Hematopoietic multipotent progenitor cell treated with erythropoietin and hydrocortisone succinate and interleukin-3 and kit ligand, for 17 days (in vitro differentiated cells): ENCODE data around the gene DUSP22.

Source experiments
- DNase-seq: peaks from one replicate; pipeline ENCODE4 v3.0.0-alpha.2; 2015; ENCODE audit warnings: low spot score

Gene DUSP22

GRCh38 chr6:395432-396125, 103.3 kb downstream of the DUSP22 start:
- no peak for DNase-seq

GRCh38 chr6:396126-396520, 103.8 kb downstream of the DUSP22 start:
- DNase-seq = no peak

DNA sequence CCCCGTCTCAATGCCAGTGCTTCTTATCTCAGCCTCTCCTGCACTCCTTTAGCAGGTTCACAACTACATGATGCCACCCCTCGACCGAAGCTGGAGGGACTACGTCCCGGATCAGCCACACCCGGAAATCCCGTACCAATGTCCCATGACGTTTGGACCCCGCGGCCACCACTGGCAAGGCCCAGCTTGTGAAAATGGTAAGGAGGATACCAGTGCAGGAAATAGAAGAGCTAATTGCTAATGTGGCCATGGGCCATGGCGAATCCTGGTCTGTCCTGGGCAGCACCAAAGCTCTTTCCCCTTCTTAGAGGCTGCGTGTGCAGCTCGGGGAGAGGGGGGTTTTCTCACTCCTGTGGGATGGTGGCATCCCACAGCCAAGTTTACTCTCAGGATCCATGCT, 104.8 kb downstream of the DUSP22 start:
- DNase-seq = no peak

DNA sequence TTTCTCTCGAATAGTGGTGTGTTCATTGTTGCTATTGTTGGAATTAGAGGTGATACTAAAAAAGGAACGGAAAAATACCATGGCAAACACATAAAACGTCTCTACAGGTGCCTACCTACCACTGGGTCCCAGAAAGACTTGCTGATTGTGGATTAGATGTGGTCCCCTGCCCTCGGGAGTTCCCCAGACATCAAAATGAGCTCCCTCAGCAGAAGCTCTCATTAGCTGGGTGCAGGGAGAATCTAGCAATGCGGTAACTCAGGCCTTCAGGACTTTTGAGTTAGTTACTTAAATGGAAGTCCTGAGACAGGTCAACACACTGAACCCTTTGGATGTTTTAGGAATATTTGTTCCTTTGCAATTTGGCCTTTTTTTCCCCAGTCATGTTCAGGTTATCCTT, 105.3 kb downstream of the DUSP22 start:
- DNase-seq = no peak

GRCh38 chr6:398065-398464, 105.8 kb downstream of the DUSP22 start:
- no peak for DNase-seq

- no peak for DNase-seq
Measured at GRCh38 chr6:398558-399078, 106.3 kb downstream of the DUSP22 start.

DNA sequence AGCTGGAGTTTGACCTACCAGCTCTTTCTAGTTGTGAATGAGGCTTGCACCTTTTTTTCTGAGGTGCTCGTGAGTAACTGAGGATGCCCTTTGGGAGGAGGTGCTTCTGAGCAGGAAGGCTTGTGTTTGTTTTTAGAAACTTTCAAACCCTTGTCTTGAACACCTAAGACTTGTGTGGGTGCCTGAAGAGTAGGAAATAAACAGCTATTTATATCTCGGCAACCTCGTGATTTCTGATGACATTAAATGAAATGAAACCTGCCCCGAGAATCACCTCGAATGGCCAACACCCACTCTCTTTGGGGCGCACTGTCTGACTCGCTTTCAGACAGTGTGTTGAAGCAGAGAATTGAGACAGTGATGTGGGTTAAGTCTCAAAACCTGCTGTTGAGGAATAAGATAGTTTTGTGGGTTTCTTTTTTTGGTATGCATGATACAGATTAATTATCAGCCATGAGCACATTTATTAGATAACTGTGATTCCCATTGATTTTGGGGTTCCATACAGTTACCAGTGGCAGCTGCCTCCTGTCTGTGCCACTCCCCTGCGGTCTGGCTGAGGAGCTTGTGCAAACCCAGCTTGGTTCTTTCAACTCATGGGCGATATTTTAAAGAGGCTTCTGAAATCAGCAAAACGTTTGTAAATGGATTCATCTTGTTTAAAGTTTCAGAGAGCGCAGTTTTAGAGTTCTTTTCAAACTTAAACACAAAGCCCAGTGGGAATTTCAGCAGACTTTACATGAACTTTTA, 107.7 kb downstream of the DUSP22 start:
- no peak for DNase-seq

- no peak for DNase-seq
Measured at GRCh38 chr6:400815-401214, 108.5 kb downstream of the DUSP22 start.
